ENCODE results near the gene ANO7.

ANO7 gene

DNA sequence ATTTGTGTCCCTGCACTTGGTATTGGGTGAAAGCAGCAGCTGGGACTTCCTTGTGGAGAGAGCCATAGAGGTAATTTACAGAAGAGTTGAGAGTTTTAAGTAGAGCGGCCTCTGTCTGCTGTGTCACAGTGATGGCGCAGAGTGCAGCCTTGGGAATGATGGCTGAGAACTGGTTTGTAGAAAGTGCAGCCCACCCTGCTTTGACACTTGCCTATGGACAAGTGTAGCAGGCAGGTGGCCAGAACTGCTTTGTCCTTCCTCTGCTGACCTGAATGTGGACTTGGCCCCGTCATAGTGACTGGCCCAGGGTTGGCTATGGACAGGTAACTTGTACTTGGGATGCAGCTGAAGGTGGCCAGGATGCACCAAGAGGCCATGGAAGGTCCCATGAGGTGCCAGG, 6.4 kb upstream of the ANO7 start:
- Histone ChIP-seq H3K36me3 (ENCODE audit: insufficient read depth, low read length) (no peaks in the 10 kb centered on the region), H3K4me3 (no peak overlapping the region), H3K9me3 (ENCODE audit: low read depth, low read length) (no peaks in the 10 kb centered on the region), H3K27ac (no peak overlapping the region), H3K9ac (ENCODE audit: insufficient read length) (no peak overlapping the region)
- DNase-seq (ENCODE audit: low read depth, low spot score) = no peak
- TF ChIP-seq POLR2AphosphoS5 (IDR thresholded peaks at IDR 0.05; ENCODE audit: borderline replicate concordance, low read depth, low read length) = no peak
- TF ChIP-seq FOXP2 (optimal IDR thresholded peaks at IDR 0.05; ENCODE audit: control extremely low read depth, extremely low read length, insufficient read depth) = no peak
- TF ChIP-seq EZH2 (IDR thresholded peaks at IDR 0.05) = no peak

DNA sequence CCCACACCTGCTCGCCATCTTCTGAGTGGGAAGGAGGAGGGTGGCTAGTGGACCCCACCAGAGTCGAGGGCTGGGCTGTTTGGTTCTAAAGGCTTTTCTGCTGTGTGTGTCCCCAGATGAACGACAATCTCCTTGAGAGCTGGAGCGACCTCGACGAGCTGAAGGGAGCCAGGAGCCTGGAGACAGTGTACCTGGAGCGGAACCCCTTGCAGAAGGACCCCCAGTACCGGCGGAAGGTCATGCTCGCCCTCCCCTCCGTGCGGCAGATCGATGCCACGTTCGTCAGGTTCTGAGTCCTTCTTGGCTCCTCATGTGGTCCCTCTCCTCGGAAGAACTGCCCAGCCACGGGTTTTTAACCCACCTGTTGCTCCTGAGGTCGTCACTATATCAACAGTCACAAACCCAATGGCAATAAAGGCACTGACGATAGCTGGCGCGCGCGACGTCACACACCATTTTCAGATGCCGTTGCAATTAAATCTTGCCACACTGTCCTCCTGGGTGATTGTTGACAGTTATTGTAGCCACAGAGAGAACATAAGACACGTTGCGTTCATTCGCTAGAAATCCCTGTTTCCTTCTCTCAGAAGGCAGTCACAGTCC, 5.8 kb upstream of the ANO7 start:
- no peak overlapping the region for H3K4me3 ChIP-seq
- no peak for DNase-seq (ENCODE audit: low read depth, low spot score)
- no peaks in the 10 kb centered on the region for H3K36me3 ChIP-seq (ENCODE audit: insufficient read depth, low read length)
- TF ChIP-seq EZH2 (IDR thresholded peaks at IDR 0.05) (no peak), POLR2AphosphoS5 (IDR thresholded peaks at IDR 0.05; ENCODE audit: borderline replicate concordance, low read depth, low read length) (no peak), FOXP2 (optimal IDR thresholded peaks at IDR 0.05; ENCODE audit: control extremely low read depth, extremely low read length, insufficient read depth) (no peak)
- H3K9ac ChIP-seq (ENCODE audit: insufficient read length) = no peak overlapping the region
- H3K9me3 ChIP-seq (ENCODE audit: low read depth, low read length) = no peaks in the 10 kb centered on the region
- no peak overlapping the region for H3K27ac ChIP-seq

DNA sequence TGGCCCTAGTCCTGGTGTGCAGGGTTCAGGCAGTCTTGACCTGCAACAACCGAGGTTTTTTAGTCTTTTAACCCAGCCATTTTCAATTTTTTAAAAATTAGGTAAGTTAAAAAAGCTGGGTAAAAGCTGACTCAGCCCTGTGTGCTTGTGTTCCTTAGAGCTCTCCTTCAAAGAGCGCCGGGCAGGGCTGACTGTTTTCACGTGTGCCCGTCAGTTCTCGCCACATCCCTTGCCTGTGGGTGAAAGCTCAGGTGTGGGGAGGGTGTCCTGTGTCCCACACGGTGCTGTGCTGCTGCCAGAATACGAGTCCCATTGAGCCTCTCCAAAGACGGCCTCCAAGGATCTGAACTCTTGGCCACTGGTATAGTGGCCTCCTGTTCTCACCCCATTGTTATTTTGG, 5.3 kb upstream of the ANO7 start:
- no peak for TF ChIP-seq EZH2 (IDR thresholded peaks at IDR 0.05)
- TF ChIP-seq FOXP2 (optimal IDR thresholded peaks at IDR 0.05; ENCODE audit: control extremely low read depth, extremely low read length, insufficient read depth) = no peak
- TF ChIP-seq POLR2AphosphoS5 (IDR thresholded peaks at IDR 0.05; ENCODE audit: borderline replicate concordance, low read depth, low read length) = no peak
- Histone ChIP-seq H3K27ac (no peak overlapping the region), H3K4me3 (no peak overlapping the region), H3K9ac (ENCODE audit: insufficient read length) (no peak overlapping the region), H3K9me3 (ENCODE audit: low read depth, low read length) (no peaks in the 10 kb centered on the region), H3K36me3 (ENCODE audit: insufficient read depth, low read length) (no peaks in the 10 kb centered on the region)
- no peak for DNase-seq (ENCODE audit: low read depth, low spot score)

DNA sequence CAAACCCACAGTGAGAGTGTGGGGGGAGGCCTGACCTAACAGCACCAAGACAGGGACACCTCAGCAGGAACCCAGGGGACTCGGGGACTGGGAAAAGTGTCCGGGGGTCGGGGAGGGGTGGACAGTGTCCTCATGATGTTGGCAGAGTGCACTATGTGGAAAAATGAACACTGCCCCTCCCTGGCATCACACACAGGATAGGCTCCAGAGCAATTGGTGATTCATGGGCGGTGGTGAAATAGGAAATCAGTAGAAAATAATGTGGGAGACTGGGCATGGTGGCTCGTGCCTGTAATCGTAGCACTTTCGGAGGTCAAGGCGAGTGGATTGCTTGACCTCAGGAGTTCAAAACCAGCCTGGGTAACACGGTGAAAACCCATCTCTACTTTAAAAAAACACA, 3.6 kb upstream of the ANO7 start:
- Histone ChIP-seq H3K9me3 (ENCODE audit: low read depth, low read length) (no peaks in the 10 kb centered on the region), H3K4me3 (no peak overlapping the region), H3K27ac (no peak overlapping the region), H3K9ac (ENCODE audit: insufficient read length) (no peak overlapping the region), H3K36me3 (ENCODE audit: insufficient read depth, low read length) (no peaks in the 10 kb centered on the region)
- no peak for TF ChIP-seq EZH2 (IDR thresholded peaks at IDR 0.05)
- no peak for TF ChIP-seq POLR2AphosphoS5 (IDR thresholded peaks at IDR 0.05; ENCODE audit: borderline replicate concordance, low read depth, low read length)
- TF ChIP-seq FOXP2 (optimal IDR thresholded peaks at IDR 0.05; ENCODE audit: control extremely low read depth, extremely low read length, insufficient read depth) = no peak
- DNase-seq (ENCODE audit: low read depth, low spot score) = no peak

DNA sequence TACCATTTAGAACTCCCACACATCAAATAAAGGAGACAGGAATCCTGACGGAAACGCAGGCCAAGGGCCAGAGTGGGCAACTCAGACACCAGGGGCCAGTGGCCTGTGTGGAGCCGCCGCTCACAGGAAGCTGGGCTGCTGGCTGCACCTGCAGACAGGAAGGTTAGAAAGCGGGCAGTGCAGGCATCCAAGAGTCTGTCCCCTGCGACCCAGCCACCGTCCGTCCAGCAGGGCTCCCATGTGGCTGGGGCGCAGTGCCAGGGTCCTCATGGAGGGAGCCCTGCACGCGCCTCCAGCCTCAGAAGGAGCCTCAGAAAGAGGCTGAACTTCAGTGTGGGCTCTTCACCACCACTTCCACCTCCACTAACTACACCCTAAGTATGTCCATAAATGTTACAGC, 2.5 kb upstream of the ANO7 start:
- Histone ChIP-seq H3K9ac (ENCODE audit: insufficient read length) (no peak overlapping the region), H3K36me3 (ENCODE audit: insufficient read depth, low read length) (no peaks in the 10 kb centered on the region), H3K4me3 (no peak overlapping the region), H3K9me3 (ENCODE audit: low read depth, low read length) (no peaks in the 10 kb centered on the region), H3K27ac (no peak overlapping the region)
- TF ChIP-seq EZH2 (IDR thresholded peaks at IDR 0.05) (no peak), POLR2AphosphoS5 (IDR thresholded peaks at IDR 0.05; ENCODE audit: borderline replicate concordance, low read depth, low read length) (no peak), FOXP2 (optimal IDR thresholded peaks at IDR 0.05; ENCODE audit: control extremely low read depth, extremely low read length, insufficient read depth) (no peak)
- no peak for DNase-seq (ENCODE audit: low read depth, low spot score)

DNA sequence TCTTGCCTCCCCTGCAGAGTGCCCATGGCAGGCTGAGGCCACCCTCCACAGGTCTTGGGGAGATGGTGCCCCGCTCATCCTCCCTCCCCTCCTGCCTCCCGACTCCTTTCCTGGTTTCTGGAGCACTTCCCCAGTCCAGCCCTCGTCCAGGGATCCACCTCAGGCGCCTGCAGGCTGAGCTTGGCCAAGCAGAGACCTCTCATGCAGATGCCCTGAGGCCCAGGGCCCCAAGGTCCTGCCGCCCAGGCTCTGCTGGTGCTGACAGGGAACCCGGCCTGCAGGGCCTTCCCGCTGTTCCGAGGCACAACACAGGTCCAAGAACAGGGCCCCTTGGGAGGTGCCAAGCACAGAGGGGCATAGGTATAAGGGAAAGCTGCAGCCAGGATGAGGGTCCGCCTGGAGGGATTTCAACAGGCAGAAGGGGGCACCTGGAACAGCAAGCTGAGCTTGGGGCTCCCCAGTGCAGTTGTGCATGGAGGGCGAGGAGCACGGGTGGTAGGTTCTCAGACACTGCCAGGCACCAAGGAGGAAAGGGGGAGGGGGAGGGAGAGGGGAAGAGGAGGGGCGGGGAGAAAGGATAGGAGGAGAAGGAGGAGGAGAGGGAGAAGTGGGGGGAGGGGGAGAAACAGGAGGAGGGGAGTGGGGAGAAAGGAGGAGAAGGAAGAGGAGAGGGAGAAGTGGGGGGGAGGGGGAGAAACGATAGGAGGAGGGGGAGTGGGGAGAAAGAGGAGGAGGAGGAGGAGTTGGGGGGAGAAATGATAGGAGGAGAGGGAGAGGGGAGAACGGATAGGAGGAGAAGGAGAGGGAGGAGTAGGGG, 1.2 kb upstream of the ANO7 start:
- DNase-seq (ENCODE audit: low read depth, low spot score) = peak; percentile 14
- Histone ChIP-seq H3K9me3 (ENCODE audit: low read depth, low read length) (no peaks in the 10 kb centered on the region), H3K4me3 (peak overlapping the region; percentile 56), H3K36me3 (ENCODE audit: insufficient read depth, low read length) (no peaks in the 10 kb centered on the region), H3K27ac (peak overlapping the region; percentile 19; the same call in 1 of the 2 replicates), H3K9ac (ENCODE audit: insufficient read length) (no peak overlapping the region)
- TF ChIP-seq EZH2 (IDR thresholded peaks at IDR 0.05) (no peak), POLR2AphosphoS5 (IDR thresholded peaks at IDR 0.05; ENCODE audit: borderline replicate concordance, low read depth, low read length) (no peak), FOXP2 (optimal IDR thresholded peaks at IDR 0.05; ENCODE audit: control extremely low read depth, extremely low read length, insufficient read depth) (no peak)

DNA sequence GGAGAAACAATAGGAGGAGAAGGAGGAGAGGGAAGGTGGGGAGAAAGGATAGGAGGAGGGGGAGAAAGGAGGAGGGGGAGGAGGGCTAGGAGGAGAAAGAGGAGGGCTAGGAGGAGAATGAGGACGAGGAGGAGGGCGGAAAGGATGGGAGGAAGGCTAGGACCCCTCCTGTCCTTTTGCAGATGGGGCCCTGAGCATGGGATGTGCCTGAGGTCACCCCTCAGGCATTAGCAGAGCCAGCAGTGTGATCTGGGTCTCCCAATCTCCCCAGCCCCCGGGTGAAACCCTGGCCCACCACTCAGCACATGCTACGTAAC, 601 bp upstream of the ANO7 start:
- H3K9me3 ChIP-seq (ENCODE audit: low read depth, low read length) = no peaks in the 10 kb centered on the region
- H3K27ac ChIP-seq = 0 out of 2 replicates have a peak overlapping the region, but pooled peaks have one; percentile 14
- no peaks in the 10 kb centered on the region for H3K36me3 ChIP-seq (ENCODE audit: insufficient read depth, low read length)
- H3K4me3 ChIP-seq = no peak overlapping the region
- H3K9ac ChIP-seq (ENCODE audit: insufficient read length) = no peak overlapping the region
- TF ChIP-seq FOXP2 (optimal IDR thresholded peaks at IDR 0.05; ENCODE audit: control extremely low read depth, extremely low read length, insufficient read depth) = no peak
- no peak for TF ChIP-seq EZH2 (IDR thresholded peaks at IDR 0.05)
- no peak for TF ChIP-seq POLR2AphosphoS5 (IDR thresholded peaks at IDR 0.05; ENCODE audit: borderline replicate concordance, low read depth, low read length)
- no peak for DNase-seq (ENCODE audit: low read depth, low spot score)

DNA sequence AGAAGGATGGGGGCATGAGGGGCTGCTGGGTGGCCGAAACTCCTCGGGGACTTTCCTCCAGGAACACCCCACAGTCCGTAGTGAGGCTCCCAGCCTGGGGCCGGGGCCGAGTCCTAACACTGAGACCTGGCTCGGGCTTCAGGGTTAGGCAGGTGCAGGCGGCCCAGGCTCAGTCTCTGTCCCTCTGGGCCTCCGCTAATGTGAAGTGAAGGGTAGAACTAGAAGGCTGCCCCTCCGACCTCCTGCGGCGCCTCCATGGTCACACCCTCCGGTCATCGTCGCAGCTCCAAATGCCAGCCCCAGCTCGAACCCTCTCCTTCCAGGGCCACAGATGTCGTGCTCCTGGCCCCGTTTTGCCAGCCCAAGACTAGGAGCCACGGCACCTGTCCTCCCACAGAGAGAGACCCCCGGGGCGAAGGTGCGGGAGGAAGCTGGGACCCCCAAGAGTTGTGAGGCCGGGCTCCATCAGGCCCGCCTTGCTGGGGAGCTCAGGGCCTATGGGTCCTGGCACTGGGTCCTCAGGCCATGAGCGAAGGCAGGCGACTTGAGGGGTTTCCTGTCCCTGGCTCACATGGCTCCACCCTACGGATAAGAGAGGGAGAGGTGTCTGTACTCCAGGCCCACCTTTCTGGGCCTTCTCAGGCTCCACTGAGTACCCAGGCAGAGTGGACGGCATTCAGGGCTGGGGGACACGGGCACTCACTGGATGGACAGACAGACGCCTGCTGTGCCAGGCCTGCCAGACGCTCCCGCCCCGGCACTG, 797 bp downstream of the ANO7 start:
- Histone ChIP-seq H3K4me3 (no peak overlapping the region), H3K36me3 (ENCODE audit: insufficient read depth, low read length) (no peaks in the 10 kb centered on the region), H3K27ac (no peak overlapping the region), H3K9ac (ENCODE audit: insufficient read length) (no peak overlapping the region), H3K9me3 (ENCODE audit: low read depth, low read length) (no peaks in the 10 kb centered on the region)
- TF ChIP-seq EZH2 (IDR thresholded peaks at IDR 0.05) (no peak), POLR2AphosphoS5 (IDR thresholded peaks at IDR 0.05; ENCODE audit: borderline replicate concordance, low read depth, low read length) (no peak), FOXP2 (optimal IDR thresholded peaks at IDR 0.05; ENCODE audit: control extremely low read depth, extremely low read length, insufficient read depth) (no peak)
- DNase-seq (ENCODE audit: low read depth, low spot score) = no peak

Data from SK-N-MC (cell line).